NCI-H1694 (cell line): Measurements from ENCODE around the gene MRPS10.
A peak's percentile ranks its signal among the peaks of the same experiment; 100 is the strongest.

Experiments used
- DNase-seq: peaks from one replicate; lab custom pipeline; 2025; lab: John Stamatoyannopoulos, UW

MRPS10 gene

DNA sequence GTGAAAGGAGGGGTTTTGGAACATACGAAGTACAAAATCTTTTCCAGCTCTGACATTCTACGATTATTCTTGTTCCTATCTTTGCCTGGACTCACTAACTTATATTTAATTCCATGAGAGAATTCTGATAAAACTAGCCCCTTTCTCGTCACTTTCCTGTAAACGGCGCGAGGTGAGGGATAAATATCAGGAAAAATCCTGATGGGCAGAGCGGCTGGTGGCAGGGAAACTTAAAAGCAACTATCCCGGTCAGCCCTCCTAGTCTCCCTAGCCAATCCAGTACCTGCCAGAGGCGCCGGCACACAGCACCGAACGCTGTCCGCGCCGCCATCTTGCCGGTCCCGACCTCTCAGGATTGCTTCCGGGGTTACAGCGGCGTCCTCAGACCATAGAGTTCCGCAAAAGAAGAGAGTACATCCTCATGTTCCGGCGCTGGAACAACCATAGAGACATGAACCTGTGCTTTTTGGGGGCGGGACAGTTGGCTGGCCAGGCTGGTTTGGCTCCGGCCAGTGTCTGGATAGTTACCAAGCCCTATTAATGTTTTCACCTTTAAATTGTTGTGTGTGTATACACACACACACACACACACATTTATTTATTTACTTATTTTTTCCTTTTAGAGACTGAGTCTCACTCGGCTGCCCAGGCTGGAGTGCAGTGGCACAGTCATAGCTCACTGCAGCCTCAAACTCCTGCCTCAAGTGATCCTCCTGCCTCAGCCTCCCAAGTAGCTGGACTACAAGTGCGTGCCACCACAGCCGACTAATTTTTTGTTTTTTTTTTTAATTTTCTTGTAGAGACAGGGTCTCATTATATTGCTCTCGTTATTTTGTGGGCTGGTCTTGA is at the start of gene MRPS10:
Gene MRPS10, minus strand, starts transcription at position 343 of the 849 bp plus-strand sequence. Its CDS starts 12 bp downstream, at position 331.
- DNase-seq = peak; percentile 81

DNA sequence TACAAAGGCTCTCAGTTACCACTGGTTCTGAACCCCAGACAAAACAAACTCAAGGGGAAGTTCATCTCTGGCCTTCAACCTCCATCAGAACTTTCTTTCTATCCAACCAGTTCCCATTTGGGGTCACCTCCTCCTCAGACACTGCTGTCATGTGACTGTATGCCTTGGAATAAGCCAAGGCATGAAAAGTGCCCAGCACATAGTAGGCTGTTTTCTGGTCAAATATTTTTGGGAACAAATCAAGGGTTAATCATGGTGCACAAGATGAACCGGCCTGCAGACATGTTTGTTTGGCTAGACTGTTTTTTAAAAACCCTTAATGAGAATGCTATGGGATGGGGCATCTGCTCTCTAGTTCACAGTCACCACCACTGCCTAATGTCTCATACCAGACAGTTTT is 48.9 kb upstream of the MRPS10 start:
- DNase-seq = no peak

DNA sequence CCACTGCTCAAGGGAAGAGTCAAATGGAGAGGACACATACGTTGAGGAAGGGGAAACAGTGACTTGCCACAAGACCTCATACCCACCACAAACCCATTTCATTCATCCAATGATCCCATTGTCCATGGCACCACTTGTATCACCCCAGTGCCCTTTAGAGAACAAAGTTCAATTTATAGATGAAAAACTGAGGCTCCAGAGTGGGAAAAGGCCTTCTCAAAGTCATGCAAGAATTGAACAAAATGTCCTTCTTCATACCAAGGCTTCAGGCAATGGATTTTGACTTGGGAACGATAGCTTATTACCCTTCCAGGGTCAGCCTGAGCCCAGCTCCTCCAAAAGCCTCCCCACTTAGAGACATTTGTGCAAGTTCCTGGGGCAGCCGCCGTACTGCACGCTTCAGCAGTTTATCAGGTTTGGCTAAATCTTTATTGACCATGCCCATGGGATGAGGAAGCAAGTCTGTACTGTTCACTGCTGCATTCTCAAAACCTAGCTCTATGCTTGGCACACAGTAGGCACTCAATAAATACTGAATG is 47.3 kb upstream of the MRPS10 start:
- DNase-seq = no peak

DNA sequence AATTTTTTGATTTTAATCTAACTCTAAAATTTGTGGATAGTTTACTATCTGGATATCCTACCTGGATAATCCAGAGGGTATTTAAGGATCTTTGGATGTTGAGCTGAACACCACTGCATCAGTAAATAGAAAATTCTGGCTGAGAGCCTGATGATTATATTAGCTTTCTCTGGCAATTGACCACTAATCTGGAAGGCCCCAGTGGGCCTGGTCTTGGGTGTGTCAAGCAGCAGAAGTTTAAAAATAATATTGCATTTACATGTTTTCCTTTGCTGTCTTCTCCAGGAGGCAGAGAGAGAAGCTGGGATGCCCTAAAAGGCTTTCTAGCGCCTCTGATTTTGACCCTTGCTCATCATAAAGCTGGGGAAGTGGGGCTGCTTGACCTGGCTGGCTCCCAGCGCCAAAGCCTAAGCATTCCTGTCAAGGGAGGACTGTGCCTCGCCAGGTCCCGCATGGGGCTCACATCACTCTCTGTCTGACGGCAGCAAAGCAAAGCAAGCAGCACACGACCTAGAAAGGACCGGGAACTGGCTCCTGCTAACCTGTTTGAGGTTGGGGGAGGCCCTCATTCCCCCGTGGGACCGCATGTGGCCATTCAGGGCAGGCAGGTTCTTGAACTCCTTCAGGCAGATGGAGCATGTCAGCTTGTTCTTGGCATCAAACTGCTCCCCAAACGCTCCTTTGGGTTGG is 46.6 kb upstream of the MRPS10 start:
- no peak for DNase-seq

DNA sequence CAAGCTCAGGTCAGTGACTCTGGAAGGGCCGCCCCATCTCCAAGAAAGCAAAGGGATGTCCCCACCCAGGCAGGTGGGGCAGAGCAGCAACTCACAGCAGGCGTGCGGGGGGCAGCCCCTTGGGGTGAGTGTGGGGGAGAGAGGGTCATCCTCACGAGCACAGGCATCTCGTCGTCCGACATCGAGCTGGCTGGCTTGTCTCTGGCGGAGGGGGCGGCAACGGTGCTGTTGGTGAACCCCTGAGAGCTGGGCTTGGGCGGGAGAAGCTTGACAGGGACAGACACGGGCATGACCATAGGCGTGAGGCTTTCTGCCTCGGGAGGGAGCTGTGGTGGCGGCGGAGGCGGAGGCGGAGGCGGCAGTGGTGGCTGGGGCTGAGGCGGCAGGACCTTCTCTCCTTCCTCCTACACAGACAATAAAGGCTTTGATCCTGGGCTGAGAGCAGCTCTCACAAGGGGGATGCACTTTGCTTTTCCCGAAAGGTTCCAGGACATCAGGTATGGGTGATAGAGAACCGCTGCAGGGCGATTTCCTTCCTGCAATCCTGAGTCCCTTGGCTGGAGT is 45.6 kb upstream of the MRPS10 start:
- no peak for DNase-seq

DNA sequence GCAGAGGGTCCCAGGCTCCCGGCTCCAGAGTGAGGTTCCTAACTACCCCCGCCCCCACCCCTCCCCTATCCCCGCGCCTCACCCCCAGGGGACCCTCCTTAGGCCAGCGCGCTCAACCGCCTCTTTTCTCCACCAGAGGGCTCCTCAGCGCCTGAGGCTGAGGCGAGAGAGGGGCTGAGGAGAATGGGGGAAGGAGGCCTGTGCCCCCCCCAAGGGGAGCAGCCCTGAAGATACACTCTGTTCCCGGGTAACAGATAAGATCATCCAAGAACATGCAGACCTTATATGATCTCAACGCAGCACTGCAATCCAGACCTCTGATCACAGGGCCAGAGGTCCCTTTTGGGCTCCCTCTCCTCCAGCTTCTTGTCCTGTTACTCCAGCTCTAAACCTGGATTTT is 43.3 kb upstream of the MRPS10 start:
- DNase-seq = peak; percentile 31

DNA sequence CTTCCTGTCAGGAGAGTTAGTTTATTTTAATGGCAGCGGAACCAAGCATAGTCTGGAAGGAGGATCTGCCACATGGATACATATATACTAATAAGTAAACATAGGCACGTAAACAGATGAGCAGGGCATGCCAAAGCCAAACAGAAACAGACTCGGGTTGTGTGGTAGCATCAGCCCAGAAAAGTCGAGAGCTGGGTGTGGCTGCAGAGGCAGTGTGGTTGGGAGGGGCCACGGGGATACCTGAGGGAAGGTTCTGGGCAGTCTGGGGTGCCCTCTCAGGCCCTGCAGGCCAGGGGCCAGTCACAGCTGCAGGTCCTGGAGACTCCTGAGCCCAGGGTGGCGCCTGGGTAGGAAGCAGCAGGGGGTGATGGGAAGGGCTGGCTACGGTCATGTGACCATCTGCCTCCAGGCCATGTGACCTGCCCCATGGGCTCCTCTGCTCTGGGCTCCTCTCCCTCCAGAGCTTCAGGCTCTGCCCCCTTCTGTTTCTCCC is 42.8 kb upstream of the MRPS10 start:
- DNase-seq = peak; percentile 38

DNA sequence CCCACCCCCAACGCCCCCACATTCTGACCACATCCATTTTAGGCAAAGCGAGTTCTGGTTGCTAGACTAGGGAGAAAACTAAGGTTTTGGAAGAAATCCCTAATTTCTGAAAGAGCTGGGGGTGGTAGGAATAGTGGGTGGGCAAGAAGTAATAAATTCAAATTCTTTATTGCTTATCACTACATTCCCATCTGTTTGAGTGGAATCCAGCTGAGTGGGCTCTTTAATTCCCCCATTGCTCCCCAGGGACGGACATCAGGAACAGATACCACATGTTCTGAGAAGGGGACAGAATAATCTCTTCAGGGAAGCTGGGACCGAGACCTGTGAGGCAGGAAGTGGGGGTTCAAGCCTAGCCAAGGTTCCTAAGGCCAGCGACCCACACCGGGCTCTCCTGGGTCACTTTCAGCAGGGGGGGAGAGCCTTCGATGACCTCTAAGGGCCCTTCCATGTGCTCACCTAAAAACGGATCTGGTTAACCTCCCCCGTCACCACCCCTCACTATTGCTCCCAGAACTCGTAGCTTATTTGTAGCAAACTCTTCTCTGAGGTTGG is 42.3 kb upstream of the MRPS10 start:
- DNase-seq = no peak

DNA sequence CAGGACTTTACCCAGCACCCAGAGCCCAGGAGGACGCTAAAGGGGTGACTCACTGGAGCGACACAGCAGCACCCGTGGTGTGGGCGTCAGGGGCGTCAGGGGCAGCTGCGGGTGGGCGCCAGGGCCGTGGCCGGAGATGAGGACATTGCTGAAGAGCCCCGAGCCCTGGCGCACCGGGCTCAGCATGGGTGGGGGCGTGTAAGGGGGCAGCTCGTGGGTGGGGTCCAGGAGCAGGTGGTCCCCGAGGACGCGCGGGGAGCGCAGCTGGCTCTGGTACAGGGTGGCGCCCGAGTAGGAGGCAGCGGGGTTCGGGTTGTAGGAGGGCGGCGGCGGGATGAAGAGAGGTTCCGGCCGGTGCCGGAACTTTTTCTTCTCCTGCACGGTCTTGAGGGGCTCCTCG is 41.6 kb upstream of the MRPS10 start:
- DNase-seq = no peak

DNA sequence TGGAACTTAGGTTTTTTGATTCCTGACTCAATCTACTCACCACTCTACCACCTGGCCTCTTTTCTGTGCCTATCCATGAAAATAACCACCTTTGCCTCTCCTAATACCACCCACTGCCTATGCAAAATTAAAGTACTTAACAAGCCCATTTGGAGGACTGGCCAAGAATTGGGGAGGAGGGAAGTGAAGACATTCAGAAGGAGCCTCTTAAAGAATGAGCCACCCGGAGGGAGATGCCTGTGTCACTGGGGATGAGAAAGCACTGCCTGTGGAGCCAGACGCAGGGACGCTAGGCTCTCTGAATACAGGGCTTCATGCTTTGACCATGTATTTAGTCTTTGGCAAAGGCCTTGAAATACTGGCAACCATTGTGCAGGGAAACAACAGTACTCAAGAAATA is 40.0 kb upstream of the MRPS10 start:
- DNase-seq = no peak

DNA sequence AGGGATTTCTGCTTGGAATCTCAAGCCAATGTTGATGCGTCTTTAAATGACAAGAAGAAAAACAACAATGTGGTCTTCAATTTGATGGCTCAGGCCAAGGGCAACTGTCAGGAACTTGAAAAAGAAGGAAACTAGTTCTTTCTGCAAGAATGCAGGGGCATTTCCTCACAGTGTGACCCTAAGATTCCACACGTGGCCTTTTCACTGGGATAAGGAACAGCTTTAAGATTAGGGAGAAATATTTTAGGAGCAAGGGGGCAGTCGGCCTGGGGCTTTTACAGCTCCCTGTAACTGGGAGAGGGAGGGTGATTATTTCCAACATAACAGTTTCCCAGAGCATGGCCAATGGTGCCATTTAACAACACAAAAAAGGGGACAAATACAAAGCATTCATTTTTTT is 39.4 kb upstream of the MRPS10 start:
- no peak for DNase-seq

DNA sequence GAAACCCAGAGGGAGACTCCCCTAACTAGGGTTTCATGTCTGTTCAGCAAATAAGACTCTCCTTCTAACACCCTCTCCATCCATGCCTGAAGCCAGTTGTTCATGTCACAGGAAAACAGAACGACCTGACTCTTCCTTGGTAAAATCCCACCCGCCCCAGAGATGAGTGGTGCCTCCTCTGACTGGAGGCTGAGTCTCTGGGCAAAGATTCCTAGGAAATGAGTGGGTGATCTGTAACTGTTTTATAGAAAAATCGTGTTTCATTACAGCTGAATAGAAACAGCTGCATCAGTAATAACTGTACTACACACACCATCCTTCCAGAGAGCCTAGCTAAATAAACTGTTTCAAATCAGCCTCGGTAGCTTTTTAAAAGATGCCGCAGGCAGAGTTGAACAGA is 37.4 kb upstream of the MRPS10 start:
- no peak for DNase-seq

DNA sequence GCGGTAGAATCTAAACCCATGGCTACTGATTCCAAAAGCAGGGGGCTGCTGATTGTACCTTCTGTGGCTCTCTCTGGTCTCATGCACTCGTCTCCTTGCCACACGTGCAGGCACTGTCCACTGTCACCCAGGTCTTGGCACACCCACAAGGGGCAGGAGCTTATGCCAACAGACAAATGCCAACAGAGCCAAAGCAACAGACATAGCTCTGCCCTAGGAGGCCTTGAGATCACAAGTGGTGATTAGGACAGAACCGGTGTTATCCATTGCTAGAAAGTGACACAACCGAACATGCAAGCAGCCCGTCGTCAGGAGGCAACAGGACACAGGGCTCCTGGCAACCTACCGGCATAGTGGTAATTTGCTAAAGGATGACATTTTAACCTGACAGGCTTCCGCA is 36.8 kb upstream of the MRPS10 start:
- no peak for DNase-seq

DNA sequence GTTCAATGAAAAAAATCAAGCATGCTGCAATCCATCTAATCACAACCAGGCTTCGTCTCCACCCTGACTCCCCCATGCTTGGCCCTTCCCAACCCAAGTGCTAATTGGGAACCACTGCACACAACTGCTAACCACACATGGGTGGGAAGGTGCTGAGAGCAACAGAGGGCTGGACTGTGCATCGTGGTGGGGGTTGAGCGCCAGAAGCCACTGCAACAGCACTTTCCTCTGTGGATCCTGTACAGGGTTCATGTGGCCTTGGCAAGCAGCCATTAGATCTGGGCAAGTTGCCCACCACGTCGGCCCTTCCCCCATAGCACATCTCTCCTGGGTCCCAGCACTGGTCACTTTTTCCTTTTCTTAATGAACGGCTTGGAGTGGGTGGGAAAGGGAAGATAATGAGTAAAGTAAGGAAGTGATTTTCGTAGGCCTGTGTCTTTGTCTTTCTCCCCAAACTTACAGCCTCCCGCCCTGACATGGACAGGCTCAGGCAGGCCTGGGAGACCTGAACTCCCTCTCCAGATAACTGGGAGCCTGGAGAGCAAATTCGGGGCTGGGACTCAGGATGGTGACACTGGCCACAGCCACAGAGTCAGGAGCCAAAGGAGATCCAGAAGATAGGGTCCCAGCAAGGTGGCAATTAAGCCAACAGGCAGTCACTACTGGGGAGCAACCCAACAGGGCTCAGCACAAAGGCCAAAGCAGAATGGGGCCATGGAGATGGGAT is 34.4 kb upstream of the MRPS10 start:
- DNase-seq = peak; percentile 17

DNA sequence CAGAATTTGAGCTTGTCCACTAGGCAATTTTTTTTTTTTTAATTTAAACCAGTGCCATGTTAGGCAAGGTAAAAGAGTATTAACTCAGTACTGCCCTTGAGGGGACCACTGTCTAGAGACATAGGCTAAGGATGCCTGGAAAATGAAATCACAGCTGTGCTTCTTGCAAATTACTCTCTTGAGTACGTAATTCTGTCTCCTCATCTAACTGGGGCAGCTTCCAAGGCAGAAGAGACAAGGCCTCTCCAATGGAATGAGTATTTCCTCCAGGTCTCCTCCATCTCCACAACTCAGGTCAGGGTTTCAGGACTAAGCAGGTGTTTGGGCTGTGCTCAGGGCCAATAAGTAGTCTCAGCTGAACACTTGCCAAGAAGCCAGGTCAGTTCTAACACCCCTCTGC is 33.8 kb upstream of the MRPS10 start:
- no peak for DNase-seq

DNA sequence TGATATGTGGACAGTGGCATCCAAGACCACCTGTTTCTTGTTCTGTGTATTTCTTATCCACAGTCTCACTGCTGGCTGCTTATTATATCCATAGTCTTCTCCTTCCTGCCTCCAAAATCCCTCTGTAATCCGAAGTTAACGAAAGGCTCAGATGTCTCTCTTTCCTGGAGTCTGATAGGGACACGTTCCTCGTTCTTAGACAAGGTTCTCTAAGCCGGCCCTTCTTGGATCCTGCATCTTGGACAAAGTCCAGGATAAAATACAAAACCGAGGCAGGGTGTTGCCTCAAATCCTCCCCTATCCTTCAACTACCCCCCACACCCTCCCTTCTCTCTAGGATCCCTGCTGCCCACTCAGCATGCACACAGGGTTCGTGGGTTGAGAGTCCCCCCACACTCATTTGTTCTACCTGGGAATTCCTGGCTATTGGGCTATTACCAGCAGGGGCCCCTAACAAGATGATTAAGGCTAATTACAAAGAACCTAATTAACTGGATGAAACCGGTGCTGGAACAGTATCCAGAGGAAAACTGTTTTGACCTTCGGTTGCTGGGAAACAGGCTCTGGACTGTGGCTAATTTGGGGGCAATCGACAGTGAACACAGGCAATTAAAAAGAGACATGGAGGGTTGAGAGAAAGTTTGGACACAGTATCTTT is 32.7 kb upstream of the MRPS10 start:
- no peak for DNase-seq

DNA sequence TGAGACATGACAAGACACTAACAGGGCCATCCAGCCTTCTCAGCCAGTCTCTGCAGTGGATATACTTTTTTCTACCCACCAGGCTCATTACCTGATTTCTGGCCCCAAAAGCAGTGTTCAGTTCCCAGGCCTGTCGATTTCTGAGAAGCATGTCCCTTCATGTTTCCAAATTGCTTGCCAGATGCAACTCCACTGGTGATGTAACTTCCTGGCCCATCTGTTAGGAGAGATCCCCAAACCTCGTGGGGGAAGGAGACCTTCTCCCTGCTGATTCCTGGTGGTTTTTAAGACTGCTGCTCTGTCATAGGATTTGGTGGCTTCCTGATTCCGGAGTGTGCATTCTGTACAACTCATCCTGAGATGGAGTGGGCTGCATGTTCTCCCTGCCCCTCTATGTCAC is 31.6 kb upstream of the MRPS10 start:
- DNase-seq = peak; percentile 92

DNA sequence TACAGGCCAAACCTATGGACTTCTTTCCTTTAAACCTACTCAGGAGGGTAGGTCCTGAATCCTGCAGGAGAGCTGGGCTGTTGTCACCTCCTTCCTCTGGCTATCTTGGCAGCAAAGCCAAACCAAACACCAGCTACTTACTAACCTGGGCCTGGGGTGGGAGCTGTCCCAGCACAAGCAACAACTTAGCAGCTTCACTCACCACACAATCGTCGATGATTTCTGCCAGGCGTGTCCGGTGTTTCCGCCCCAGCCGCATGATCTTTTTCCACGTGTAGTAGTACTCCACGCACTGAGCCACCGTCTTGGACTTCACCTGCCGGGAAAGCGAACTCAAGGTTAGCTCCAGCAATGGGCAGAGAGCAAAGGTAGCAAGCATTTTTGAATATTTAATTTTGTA is 25.4 kb upstream of the MRPS10 start:
- no peak for DNase-seq

DNA sequence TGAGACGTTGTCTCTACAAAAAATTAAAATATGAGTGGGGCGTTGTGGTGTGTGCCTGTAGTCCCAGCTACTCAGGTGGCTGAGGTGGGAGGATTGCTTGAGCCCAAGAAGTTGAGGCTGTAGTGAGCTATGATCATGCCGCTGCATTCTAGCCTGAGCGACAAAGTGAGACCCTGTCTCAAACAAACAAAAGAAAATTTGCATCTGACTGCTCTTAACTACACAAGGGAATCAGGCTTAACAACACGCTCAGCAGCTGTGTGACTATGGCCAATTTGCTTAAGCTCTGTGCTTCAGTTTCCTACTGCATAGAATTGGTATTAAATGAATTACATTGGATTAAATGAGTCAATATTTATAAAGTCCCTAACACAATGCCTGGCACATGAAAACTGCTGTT is 24.3 kb upstream of the MRPS10 start:
- no peak for DNase-seq

DNA sequence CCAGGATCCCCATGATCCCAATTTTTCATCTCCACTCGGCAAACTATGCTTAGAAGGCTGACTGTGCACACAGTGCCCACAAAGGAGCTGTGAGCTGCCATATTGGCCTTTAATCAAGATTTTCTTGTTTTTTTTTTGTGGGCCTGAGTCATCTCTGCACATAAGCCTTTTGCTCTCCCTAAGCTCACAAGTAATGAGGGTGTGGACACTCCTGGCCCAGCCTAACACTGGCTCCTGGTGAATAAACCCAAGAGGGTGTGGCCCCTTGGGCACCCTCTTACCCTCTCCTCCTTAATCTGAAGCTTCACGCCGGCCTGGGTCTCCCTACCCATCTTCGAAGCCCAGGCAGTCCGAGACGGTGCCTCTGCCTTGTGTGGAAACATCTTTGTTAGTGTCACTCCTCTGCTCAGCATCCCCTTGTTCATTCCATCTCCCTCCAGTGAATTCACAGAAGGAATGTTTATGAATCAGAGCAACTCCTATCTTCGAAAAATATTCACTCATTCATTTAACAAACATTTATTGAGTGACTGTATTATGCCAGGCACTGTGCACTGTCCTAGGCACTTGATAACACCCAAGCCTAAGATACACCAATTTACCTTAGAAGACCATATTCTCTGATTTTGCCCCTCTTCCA is 22.2 kb upstream of the MRPS10 start:
- DNase-seq = no peak

DNA sequence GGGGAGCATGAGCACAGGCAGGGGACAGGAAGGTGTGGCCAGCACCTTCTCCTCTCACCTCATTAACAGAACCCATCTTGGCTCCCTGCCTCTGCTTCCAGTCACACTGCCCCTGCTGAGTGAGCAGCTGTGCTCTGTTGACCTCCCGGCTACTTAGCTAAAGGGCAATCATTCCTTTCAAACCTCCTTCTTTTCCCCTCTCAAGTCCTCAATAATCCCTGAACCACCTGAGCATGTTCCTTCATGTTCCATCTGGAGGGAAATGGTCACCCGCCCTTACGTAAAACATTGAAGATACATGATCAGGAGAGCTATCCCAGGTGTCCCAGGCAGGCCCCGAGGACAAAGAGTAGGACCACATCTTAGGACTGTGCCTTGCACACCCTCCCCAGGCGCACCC is 21.7 kb upstream of the MRPS10 start:
- DNase-seq = no peak
